ENCODE results near the gene COL4A1. TPM values are rescaled to one million over a fixed set of nuclear protein-coding genes. Genes with fewer than 3 reads are reported as not detected.

The COL4A1 gene
- polyA plus RNA-seq, 1 of the 3 experiments (the other 2 are of a cell fraction): 30.3 TPM

GRCh38 chr13:110254151-110254679 lies 52.7 kb downstream of the COL4A1 start:
- POLR2A ChIA-PET: no interaction called here
- H3K9ac ChIP-seq: no peak overlapping the region
- no peak overlapping the region for H3K4me2 ChIP-seq
- no peak for DNase-seq
- H3K9me3 ChIP-seq: no peaks in the 10 kb centered on the region
- H3K27me3 ChIP-seq (ENCODE audit: insufficient read depth): no peaks in the 10 kb centered on the region
- H3K79me2 ChIP-seq (ENCODE audit: insufficient read depth): peaks cover 53% of the 10 kb centered on the region
- no peak for TF ChIP-seq NFIC (IDR thresholded peaks at IDR 0.05; ENCODE audit: borderline replicate concordance)
- no peak for TF ChIP-seq MEF2A (IDR thresholded peaks at IDR 0.05; ENCODE audit: borderline replicate concordance, low read depth)
- TF ChIP-seq EP300 (IDR thresholded peaks at IDR 0.05; ENCODE audit: borderline replicate concordance in 1 of 2, low read depth in 1 of 2, low read length in 1 of 2): no peak
- TF ChIP-seq, protein P1, sequence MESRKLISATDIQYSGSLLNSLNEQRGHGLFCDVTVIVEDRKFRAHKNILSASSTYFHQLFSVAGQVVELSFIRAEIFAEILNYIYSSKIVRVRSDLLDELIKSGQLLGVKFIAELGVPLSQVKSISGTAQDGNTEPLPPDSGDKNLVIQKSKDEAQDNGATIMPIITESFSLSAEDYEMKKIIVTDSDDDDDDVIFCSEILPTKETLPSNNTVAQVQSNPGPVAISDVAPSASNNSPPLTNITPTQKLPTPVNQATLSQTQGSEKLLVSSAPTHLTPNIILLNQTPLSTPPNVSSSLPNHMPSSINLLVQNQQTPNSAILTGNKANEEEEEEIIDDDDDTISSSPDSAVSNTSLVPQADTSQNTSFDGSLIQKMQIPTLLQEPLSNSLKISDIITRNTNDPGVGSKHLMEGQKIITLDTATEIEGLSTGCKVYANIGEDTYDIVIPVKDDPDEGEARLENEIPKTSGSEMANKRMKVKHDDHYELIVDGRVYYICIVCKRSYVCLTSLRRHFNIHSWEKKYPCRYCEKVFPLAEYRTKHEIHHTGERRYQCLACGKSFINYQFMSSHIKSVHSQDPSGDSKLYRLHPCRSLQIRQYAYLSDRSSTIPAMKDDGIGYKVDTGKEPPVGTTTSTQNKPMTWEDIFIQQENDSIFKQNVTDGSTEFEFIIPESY (IDR thresholded peaks at IDR 0.05; ENCODE audit: borderline replicate concordance, low read depth): no peak
- TF ChIP-seq RFX5 (IDR thresholded peaks at IDR 0.05; ENCODE audit: low read length): no peak
- no peak for TF ChIP-seq FOSL2 (IDR thresholded peaks at IDR 0.05; ENCODE audit: borderline replicate concordance, low read depth)
- TF ChIP-seq EZH2phosphoT487 (IDR thresholded peaks at IDR 0.05; ENCODE audit: borderline replicate concordance, low read depth): no peak
- no peak for TF ChIP-seq TCF12 (IDR thresholded peaks at IDR 0.05)
- TF ChIP-seq TEAD4 (IDR thresholded peaks at IDR 0.05; ENCODE audit: borderline replicate concordance, insufficient read depth): no peak
- no peak for TF ChIP-seq MXI1 (IDR thresholded peaks at IDR 0.05; ENCODE audit: low read depth, low read length)
- TF ChIP-seq, protein P2, sequence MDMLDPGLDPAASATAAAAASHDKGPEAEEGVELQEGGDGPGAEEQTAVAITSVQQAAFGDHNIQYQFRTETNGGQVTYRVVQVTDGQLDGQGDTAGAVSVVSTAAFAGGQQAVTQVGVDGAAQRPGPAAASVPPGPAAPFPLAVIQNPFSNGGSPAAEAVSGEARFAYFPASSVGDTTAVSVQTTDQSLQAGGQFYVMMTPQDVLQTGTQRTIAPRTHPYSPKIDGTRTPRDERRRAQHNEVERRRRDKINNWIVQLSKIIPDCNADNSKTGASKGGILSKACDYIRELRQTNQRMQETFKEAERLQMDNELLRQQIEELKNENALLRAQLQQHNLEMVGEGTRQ (IDR thresholded peaks at IDR 0.05; ENCODE audit: borderline replicate concordance, low read depth, low read length): no peak
- TF ChIP-seq PBX3 (IDR thresholded peaks at IDR 0.05): no peak
- TF ChIP-seq JUND (IDR thresholded peaks at IDR 0.05): no peak
- TF ChIP-seq CHD2 (IDR thresholded peaks at IDR 0.05; ENCODE audit: low read length, partially characterized antibody): no peak
- TF ChIP-seq, protein P3, sequence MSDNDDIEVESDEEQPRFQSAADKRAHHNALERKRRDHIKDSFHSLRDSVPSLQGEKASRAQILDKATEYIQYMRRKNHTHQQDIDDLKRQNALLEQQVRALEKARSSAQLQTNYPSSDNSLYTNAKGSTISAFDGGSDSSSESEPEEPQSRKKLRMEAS (IDR thresholded peaks at IDR 0.05; ENCODE audit: low read depth): no peak
- TF ChIP-seq FOXM1 (IDR thresholded peaks at IDR 0.05; ENCODE audit: low read depth): no peak
- no peak for TF ChIP-seq NRF1 (IDR thresholded peaks at IDR 0.05; ENCODE audit: low read depth, low read length)
- TF ChIP-seq, protein P4, sequence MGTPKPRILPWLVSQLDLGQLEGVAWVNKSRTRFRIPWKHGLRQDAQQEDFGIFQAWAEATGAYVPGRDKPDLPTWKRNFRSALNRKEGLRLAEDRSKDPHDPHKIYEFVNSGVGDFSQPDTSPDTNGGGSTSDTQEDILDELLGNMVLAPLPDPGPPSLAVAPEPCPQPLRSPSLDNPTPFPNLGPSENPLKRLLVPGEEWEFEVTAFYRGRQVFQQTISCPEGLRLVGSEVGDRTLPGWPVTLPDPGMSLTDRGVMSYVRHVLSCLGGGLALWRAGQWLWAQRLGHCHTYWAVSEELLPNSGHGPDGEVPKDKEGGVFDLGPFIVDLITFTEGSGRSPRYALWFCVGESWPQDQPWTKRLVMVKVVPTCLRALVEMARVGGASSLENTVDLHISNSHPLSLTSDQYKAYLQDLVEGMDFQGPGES (IDR thresholded peaks at IDR 0.05; ENCODE audit: low read depth, low read length): no peak
- no peak overlapping the region for H2AFZ ChIP-seq (ENCODE audit: low read depth)
- no peak overlapping the region for H3K4me3 ChIP-seq (ENCODE audit: low read depth in 2 of 2, low read length in 1 of 2)
- CTCF ChIA-PET: no interaction called here
- 96% methylated on average over 7 of the region's 7 CpGs for WGBS (ENCODE audit: low lambda C conversion rate)
- H3K4me1 ChIP-seq (ENCODE audit: control insufficient read depth in 1 of 2, insufficient read depth in 2 of 2, low read depth in 1 of 2, low read length in 1 of 2): peaks cover 18 to 27% of the 10 kb centered on the region in 2 experiments
- peaks cover 41% of the 10 kb centered on the region for H3F3A ChIP-seq (replicated peaks; ENCODE audit: insufficient read depth)
- H3K9me2 ChIP-seq: no peaks in the 10 kb centered on the region
- no peaks in the 10 kb centered on the region for H4K20me1 ChIP-seq (ENCODE audit: insufficient read depth)
- H3K27ac ChIP-seq (ENCODE audit: low read depth in 2 of 2, low read length in 1 of 2): peak overlapping the region; percentile 3 to 22; a peak in 3 of 4 replicates
- H3K36me3 ChIP-seq (replicated peaks in 1 of 2; ENCODE audit: control insufficient read depth in 1 of 2, insufficient read depth in 2 of 2, low read length in 1 of 2): no peaks in the 10 kb centered on the region
